Cerebellar cortex (tissue), 1 donor: ENCODE data around the gene TMIE.
A peak's percentile ranks its signal among the peaks of the same experiment; 100 is the strongest.

Experiments
- DNase-seq: peaks from one replicate; pipeline ENCODE4 v3.0.0-alpha.2; 2015; ENCODE audit warnings: low spot score

Gene TMIE, protein sequence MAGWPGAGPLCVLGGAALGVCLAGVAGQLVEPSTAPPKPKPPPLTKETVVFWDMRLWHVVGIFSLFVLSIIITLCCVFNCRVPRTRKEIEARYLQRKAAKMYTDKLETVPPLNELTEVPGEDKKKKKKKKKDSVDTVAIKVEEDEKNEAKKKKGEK

DNA sequence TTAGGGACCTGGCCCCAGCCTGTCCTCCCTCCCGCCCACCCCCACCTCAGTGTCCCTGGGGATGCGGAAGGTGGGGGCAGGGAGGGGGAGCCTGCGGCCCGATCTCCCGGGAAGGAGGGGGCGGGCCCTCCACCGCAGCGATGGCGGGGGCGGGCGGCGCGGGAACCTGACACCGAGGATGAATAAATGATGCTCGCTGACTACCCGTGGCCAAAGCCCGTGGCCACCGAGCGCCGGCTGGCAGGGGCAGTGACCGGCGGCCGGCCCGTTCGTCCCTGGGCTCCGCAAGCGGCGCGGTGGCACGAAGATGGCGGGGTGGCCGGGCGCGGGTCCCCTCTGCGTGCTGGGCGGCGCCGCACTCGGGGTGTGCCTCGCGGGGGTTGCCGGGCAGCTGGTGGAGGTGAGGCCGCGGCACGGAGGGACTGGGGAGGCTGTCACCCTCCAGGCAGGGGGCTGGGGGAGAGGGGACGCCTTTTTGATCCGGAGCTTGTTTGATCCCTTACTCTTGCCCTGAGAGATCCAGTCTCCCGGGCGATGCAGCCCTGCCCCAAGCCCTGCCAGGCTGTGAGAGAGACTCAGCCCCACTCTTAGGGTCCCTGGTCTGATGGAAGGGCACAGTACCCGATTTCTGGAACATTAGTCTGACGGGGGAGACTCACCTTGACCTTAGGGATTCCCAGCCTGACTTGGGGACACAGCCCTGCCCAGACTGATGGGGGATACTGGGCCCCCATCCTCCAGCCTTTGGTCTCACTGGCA, at the start of gene TMIE:
Gene TMIE, plus strand, starts transcription at position 212 of the 759 bp plus-strand sequence. Its CDS starts 96 bp downstream, at position 308.
- DNase-seq, result no peak

DNA sequence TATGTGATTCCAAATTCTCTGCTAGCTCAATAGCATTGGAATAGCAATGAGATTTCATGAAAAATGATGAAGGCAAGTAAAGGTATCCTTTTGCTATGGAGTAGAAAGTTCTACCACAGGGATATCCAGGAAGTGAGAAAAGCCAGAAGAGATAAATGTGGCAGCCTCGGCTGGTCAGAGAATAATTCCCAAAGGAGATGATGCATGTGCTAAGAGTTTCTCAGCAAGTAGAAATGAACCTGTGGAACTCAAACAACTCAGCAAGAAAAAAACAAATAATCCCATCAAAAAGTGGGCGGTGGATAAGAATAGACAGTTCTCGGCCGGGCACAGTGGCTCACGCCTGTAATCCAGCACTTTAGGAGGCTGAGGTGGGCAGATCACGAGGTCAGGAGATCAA, 45.9 kb upstream of the TMIE start:
- DNase-seq, result no peak

DNA sequence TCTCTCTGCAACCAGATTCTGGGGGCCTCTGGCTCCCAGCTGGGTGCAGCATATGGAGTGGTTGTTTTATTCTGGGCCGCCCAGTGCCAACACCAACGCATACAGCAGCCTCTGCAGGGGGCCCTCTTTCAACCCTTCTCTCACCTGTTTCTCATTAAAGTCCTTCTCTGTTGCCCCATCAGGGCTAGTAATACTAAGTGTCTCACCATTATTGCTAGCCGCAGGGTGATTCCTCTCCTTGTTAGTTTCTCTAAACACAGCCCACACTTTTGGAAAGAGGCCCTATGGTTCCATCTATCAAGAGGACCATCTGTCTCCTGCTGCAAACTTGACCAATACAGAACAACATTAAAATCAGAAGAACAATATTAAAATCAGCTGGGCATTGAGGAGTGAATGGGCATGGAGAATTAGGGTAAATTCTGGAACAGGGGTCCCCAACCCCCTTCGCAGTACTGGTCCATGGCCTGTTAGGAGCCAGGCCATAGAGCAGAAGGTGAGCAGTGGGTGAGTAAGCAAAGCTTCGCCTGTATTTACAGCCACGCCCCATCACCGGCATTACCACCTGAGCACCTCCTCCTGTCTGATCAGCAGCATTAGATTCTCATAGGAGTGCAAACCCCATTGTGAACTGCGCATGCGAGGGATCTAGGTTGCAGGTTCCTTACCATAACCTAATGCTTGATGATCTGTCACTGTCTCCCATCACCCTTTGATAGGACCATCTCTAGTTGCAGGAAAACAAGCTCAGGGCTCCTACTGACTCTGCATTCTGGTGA, 44.2 kb upstream of the TMIE start:
- DNase-seq, result peak; percentile 42

DNA sequence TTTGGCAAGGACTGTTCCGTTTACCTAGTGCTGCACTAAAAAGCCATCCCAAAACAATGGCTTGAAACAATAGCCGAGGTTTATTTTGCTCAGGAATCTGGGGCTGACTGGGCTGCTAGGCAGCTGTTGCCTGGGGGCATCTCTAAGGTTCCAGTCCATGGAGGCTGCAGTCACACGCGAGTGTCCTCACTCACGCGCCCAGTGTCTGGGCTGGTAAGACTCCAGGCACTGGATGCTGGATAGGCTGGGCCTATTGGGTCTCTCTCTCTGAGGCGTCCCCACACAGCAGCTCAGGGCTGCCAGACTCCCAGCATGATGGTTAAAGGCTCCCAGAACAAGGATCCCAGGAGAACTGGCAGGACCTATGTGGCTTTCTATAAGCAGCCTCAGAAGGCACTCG, 41.9 kb upstream of the TMIE start:
- DNase-seq, result no peak

DNA sequence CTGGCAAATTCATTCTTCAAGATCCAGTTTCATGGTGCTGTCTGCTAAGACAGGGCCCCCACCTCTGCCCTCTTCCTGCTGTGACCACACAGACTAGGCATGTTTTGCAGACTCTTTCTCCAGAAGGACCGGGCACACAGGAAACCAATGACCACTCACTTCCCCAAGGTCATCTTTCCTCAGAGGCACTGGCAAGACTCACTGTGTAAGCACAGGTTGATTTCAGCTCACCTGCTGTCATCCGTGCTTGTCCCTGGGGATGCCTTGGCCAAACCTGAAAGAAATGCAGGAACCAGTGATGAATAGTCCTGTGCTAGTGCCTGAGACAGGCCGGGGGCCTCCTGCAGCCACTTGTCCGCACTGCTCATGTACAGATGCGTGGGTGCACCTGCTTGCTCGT, 41.2 kb upstream of the TMIE start:
- DNase-seq, result no peak

DNA sequence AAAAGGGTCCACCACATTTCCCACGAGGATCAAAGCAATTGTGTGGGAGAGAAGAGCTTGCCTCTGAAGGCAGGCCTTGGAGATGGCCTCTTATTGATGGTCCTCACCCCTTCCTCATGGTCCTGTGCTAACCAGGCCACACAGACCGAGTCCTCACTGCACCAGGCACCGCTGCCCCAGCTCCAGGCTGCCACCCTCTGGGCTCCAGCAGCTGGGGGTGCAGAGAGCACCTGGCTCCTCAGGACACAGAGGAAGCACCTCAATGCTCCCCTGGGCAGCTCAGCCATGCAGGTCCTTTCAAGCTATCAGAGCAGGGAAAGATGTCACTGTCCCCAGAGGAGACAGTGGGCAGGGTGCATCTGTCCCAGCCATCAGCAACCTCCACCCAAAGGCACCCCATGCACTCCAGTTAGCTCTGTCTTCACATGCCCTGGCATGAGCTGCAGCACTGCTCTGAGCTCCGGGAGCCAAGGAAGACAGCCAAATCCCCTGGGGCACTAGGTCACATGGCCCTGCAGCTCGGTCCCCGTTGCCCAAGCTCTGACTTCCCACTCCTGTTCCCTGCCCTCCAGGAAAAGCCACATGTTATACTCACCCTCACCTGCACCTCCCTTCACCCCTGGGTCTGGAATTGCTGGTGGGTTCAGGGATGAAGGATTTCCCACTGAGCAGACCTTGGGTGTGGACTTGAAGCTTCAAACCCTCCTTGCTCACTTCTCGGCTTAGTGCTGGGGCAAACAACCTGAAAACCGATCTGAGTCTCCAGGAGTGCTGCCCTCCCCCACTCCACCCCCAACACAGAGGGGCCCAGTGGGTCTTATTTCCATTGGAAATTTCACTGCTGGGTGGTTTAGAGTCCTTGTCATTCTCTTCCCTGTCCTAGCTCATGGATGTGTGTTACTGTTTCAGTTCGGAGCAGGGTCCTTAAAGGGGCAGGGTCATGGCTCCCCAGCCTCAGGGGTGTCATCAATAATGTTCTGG, 40.4 kb upstream of the TMIE start:
- no peak for DNase-seq

DNA sequence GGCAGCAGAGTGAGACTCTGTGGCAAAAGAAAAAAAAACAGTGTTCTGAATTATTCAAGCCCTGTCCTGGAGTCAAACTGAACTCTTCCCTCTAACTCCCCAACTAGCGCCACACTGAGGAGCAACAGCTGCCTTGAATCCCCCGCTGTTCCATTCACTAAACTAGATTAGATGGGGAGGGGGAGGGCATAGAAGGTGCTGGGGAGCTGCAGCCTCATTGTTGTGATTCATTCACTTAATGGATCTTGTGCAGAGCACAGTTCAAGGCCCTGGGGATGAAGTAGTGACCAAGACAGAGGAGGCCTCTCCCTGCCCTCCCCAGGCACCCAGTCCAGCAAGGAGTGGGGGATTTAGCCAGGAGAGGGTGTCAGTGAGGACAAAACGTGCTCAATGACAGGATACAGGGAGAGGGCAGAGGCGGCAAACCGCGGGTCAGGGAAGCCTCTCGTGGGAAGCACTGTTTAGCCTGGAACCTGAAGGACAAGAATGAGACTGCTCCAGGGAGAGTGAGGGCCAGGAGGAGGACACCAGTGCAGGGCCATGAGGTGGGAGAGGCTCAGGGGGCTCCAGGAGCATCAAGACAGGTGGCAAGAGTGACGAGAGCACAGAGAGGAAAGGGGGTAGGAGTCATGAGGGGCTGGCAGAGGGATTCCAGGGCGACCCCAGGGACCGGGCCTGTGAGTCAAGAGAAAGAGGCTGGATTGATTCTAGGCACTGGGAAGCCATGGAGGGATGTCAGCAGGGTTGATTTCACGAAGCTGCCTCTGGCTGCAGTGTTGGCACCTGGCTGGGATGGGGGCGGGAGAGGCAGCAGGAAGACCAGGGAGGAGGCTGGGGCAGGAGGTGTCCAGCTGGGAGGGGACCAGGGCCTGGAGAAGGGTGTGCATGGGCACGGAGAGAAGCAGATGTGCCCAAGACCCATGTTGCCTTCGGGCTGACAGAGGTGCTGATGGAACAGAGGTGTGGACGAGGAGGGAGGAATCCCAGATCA, 39.1 kb upstream of the TMIE start:
- no peak for DNase-seq

DNA sequence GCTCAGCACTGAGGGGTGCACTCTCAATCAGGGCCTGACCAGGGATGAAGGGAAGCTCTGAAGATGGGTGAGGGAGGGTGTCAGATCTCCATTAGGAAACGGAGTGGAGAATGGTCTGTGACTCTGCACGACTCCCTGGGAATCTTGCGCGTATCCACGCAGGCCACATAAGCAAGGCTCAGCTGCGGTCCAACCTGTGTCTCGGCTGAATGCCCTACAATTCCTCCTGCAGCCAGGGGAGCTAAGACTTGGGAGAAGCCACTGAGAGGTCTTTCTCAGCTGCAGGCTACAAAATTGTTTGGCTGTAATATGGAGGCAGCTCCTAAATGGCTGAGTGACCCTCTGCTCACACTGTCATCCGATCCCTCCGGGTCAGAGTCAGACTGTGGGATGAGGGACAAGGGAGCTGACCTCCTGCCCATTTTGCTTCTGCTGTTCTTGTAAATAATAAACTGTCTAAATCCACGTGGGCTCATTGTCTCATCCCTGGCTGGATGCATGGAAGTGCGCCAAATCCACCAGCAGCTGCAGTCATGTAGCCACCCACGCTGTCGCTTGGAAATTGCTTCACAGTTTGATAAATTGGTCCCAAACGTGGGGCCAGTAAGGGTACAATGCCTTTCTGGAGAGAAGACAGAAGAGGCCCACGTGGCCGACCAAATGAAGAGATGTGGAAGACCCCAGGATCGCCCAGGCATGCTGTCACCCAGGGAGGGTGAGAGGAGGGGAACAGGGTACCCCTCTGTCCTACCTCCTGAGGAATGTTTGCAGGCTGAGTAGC, 38.2 kb upstream of the TMIE start:
- no peak for DNase-seq

DNA sequence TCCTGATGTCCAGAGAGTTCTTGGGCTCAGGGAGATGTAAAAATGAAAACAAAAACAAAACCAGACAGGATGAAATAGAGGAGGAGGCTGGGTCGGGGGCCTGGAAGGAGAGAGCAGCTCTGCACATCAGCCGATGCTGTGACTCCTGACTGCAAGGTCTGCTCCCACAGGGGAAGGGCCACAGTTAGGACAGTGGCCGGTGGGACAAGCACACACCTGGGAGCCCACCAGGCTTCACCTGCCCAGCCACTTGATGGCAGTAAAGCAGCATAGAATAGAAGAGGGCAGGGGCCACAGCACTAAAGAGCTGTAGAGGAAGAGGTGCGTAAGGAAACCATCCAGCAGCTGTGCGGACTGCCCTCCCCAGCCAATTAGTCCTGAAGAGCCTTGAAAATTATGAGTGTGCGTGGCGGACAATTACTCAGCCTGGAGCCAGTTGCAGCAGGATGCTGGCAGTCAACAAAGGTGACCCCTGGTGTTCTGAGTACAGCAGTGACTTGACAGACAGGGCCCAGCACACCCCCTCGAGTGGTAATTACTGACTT, 37.5 kb upstream of the TMIE start:
- DNase-seq, result no peak

DNA sequence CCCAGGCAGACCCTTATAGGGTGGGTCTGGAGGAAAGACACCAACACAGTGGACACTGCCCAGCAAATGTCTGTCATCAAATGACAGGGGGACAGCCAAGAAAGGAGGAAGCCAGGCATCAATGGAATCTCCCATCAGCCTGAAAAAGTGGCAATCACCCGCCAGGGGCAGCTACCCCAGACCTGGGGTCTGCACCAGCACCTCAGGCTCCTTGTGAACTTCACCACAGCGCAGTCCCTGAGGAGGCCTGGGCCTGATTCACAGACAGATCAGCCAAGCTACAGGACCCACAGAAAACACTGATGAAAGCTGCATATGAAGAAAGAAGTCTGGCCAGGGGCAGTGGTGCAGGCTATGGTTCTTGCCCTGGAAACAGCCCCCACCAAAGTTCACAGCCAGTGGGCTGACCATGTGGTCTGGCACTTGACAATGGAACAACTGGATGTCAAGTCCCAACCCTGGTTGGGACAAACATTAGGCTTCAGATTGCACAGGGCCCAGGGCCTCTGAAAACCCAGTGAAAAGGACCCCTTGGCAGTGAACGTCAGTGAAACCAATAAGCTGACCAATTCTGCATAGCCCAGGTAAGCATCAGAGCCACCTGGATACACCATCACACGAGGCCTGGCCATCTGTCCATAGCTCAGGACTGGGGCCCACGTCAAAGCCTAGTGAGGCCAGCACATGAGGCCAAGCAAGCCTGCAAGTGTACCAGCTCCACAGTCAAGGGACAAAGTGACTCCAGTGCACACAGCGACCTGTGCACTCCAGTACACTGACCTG, 36.8 kb upstream of the TMIE start:
- no peak for DNase-seq

DNA sequence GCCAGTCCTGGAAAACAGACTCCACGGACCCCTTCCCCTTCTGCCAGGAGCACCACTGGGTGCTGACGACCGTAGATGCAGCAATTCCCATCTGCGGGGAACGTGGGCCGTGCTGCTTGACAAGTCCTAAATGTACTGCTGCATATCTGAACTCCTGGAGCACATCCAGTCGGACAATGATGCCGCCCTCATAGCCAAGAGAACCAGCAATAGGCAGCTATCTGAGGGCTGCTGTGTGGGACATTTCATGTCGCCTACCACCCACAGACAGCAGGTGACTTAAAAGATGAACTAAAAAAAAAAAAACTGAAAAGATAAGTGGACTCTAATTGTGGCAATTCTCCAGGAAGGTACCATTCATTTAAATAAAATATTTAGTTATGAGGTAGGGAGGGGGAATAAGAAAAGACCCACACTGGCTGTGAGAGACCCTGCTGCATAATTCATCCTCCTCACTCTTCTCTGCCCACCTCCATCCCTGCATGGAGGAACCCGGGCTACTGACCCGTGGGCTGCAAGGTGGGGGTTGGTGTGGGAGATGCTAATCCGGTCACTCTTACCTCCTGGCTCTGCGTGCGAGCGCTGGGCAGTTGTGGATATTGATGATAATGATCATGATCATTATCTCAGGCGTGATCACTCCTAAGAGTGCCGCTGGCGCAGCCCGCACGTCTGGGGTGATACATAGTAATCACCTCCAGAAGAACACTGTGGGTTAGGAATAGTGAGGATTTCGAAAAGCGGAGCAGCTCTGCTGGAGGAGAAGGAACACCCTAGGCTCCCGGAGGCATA, 36.0 kb upstream of the TMIE start:
- DNase-seq, result no peak

DNA sequence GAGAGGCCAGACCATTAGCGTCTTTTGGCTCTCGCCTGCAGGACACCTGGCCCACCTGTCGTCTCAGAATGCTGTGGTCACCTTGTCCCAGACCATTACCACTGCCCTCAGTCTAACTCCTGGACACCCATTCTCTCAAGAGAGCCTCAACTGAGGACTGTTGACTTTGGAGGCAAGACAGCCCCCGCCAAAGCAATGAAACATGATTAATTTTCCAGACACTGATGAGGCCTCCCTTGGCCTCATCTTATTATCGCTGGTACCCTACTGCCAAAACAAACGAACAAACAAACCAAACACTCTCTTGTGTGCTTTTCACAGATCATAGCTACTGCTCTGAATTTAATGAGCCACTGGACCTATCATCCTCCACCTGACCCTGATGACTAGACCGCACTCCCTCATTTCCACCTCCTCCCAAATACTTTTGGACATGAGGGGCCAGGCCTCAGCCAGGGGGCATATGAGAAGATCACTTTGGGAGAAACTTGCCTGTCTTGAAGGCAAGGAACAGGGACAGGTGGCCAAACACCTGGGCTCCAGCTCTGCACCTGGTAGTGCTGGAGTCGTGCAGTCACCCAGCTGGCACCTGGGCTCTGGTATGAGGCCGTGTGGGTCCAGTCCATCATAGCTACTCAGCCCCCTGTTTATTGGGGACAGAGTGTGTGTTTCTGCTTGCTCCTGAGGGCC, 35.3 kb upstream of the TMIE start:
- no peak for DNase-seq

DNA sequence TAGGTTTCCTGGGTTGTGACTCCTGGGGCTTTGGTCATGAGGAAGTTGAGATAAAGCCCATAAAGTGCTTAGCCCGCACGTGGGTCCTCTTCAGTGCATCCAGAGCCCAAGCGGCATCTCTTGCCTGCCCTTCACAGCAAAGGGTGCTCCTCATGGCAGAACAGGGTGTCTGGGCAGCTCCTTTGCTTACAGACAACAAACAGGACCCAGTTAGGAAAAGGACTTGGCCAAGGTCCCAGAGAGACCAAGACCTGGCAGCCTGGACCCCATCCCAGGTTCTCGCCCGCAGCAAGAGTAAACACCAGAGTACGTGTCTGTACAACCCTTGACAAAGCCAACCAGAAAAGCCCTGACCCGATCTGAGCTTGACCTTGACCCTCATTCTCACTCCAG, 34.7 kb upstream of the TMIE start:
- DNase-seq, result no peak

DNA sequence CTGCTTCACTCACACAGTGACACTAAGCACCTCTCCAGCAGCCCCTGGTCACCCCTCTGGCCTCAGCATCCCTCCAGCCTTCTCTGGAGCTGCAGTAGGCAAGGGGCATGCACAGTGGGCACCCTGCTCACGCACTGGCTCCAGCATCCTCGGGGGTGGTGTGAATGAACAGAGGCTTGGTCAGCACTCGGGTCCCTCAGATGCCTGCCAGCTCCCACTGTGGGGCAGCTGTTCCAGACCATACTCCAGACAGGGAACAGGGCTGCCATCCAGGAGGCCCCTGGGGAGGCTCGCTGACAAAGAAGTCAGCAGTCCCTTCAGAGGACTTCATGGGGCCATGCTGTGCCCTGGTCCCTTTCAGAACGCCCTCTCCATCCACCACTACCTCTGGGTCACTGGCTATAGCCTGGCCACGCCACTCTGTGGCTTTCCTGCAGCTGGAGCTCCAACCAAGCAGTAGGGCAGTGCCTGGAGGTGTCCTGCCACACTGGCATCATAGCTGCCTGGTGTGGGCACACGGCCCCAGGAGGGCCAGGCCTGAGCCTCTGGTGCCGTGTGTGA, 34.1 kb upstream of the TMIE start:
- no peak for DNase-seq

DNA sequence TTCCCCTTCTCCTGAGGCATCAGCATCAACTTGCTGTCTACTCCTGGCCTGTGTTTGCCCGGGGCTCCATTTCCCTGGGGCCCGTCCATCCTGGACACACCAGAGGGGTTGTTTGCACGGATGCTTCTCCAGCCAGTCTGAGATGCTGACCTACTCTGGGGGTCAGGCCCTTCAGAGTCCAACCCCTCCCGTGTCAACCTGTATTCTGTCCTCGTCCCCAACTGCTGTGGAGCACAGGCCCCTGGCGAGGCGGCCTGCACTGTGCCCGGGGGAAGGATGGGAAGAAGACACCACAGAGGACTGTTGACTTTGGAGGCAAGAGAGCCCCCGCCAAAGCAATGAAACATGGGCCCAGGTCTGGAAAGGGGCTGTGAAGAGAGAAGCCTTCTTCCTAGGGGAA, 33.5 kb upstream of the TMIE start:
- DNase-seq, result no peak

DNA sequence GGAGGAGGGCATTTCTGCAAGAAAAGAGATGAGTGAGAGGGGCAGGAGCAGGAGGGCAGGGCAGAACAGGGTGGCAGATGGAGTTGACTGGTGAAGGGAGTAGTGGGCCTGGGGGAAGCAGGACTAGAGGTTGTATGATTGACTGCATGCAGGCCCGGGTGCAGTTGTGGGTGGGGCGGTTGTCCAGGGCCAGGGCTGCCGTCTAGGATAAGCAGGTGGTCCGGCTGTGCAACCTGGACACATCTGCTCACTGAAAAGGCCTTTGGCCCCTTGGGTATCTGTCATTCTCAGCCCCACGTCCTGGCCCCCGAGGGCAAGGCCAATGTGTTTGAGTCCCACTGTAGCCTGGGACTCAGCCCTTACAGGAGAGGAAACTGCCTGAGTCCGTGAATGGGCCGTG, 33.1 kb upstream of the TMIE start:
- DNase-seq, result no peak

DNA sequence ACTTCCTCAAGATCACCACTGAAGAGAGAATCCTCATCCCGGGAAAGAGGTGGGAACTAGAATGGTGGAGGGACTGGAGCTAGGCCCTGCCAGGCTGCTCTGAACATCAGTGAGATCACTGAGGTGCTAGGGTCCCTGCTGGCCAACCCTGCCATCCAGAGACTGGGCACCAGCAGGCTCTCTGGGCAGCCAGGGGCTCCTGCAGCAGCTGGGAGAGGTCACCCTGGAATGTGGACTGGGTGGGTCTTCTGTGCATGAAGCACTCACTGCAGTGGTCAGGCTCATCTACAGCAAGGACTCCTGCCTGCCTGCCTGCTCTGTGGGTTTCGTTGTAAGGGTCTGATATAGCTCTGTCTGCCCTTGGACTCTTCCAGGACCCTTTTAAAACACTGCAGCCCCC, 32.6 kb upstream of the TMIE start:
- DNase-seq, result no peak
